Lung (tissue), 12 donors: Measurements from ENCODE around the gene ZNF771. TPM values are rescaled to one million over a fixed set of nuclear protein-coding genes. Genes with fewer than 3 reads are reported as not detected.
"Not testable (repeated sequence)": the region's sequence is repeated elsewhere in the genome, so short reads cannot be mapped to it uniquely, and the experiment has no call there.

Experiments
- ATAC-seq: fragments of 200-7000 bp; cut with Tn5 transposase; one replicate; pipeline ENCODE4 v1.9.1; 2020; ENCODE audit warnings: moderate number of reproducible peaks; ENCODE audit not compliant: insufficient read depth, low FRiP score
- DNase-seq, 3 donors: peaks; one replicate each; pipeline ENCODE4 v3.0.0-alpha.2; 2013 to 2017
- H3K27ac ChIP-seq, 2 donors: one replicate each; pipeline ENCODE4 v1.5.1; 2013; ENCODE audit warnings: mild to moderate bottlenecking in 2 of 2, moderate library complexity in 2 of 2, control low read depth in 1 of 2, inconsistent platforms in 1 of 2, low read depth in 1 of 2, low read length in 1 of 2
- H3K27me3 ChIP-seq, 3 donors: one replicate each; pipeline ENCODE4 v1.5.1; 2013; ENCODE audit warnings: low read length in 2 of 3; ENCODE audit not compliant: control insufficient read depth in 3 of 3, insufficient read depth in 3 of 3
- H3K36me3 ChIP-seq, 4 donors: one replicate each; pipeline ENCODE4 v1.5.1; 2013; ENCODE audit warnings: low read length in 4 of 4, mild to moderate bottlenecking in 1 of 4, moderate library complexity in 1 of 4; ENCODE audit not compliant: control insufficient read depth in 4 of 4, insufficient read depth in 4 of 4
- H3K4me1 ChIP-seq, 5 donors: one replicate each; pipeline ENCODE4 v1.5.1; 2013; ENCODE audit warnings: low read length in 5 of 5, mild to moderate bottlenecking in 2 of 5, moderate library complexity in 1 of 5; ENCODE audit not compliant: control insufficient read depth in 5 of 5, insufficient read depth in 5 of 5
- H3K4me3 ChIP-seq: one replicate; pipeline ENCODE4 v1.5.1; 2013; ENCODE audit warnings: mild to moderate bottlenecking, control low read depth, moderate library complexity
- H3K9ac ChIP-seq, 2 donors: one replicate each; pipeline ENCODE4 v1.5.1; 2013; ENCODE audit warnings: low read length in 2 of 2, control low read depth in 1 of 2; ENCODE audit not compliant: insufficient read depth in 1 of 2
- H3K9me3 ChIP-seq, 4 donors: one replicate each; pipeline ENCODE4 v1.5.1; 2013; ENCODE audit warnings: low read length in 3 of 4, mild to moderate bottlenecking in 1 of 4, moderate library complexity in 1 of 4; ENCODE audit not compliant: control insufficient read depth in 4 of 4, insufficient read depth in 3 of 4
- WGBS, 2 donors: extraction: QIAGEN DNeasy Blood & Tissue Kit; methylation state at CpG; one replicate each; pipeline ENCODE4 v1.1.7; 2013; 5-methylcytosine and 5-hydroxymethylcytosine counted together
- polyA plus RNA-seq, 2 donors: library from polyadenylated mRNA; stranded (reverse); fragments of 200-250 nt; gene quantifications; one replicate each; pipeline ENCODE4 v1.2.1, GENCODE V29; 2013
- total RNA-seq, 2 donors: library from RNA; depleted of rRNA in 1 of 2; stranded (reverse); fragments of >200 nt in 1 of 2; gene quantifications; one replicate each; pipeline ENCODE4 v1.2.1, GENCODE V29; 2014 to 2021
- TF ChIP-seq, protein P1 (sequence below): IDR thresholded peaks from 2 replicates; pipeline ENCODE4 v1.5.1; 2012; ENCODE audit warnings: mild to moderate bottlenecking; ENCODE audit errors: control extremely low read depth, extremely low read depth
- donor health status: control.
- donor health status: control.
- donor health status: Bipolar disorder and iron deficiency.
- donor health status: healthy.
- donor health status: DM: yes; HTN: yes; CAD: no.

ZNF771 gene
- total and polyA plus RNA-seq, 4 donors, result 3.0 to 7.2 (median 4.3) TPM

DNA sequence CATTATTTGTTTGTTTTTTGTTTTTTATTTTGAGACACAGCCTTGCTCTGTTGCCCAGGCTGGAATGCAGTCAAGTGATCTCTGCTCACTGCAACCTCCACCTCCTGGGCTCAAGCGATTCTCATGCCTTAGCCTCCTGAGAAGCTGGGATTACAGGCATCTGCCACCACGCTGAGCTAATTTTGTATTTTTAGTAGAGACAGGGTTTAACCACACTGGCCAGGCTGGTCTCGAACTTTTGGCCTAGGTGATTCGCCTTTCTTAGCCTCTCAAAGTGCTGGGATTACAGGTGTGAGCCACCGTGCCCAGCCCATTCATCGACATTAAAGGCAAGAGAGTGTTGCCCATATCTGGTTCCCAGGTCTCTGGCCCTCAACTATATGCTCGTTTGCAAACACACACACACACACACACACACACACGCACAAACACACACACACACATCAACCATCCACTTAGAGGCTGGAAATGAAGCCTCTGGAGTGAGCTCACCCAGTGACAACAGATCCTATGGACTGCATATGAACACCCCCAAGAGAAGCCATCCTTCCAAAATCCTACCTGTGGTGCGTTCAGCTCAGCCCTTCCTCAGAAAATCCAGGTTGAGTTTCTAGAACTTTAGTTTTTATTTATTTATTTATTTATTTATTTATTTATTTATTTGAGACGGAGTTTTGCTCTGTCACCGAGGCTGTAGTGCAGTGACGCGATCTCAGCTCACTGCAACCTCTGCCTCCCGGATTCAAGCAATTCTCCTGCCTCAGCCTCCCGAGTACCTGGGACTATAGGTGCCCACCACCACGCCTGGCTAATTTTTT, 50.5 kb downstream of the ZNF771 start:
- TF ChIP-seq, protein P1, sequence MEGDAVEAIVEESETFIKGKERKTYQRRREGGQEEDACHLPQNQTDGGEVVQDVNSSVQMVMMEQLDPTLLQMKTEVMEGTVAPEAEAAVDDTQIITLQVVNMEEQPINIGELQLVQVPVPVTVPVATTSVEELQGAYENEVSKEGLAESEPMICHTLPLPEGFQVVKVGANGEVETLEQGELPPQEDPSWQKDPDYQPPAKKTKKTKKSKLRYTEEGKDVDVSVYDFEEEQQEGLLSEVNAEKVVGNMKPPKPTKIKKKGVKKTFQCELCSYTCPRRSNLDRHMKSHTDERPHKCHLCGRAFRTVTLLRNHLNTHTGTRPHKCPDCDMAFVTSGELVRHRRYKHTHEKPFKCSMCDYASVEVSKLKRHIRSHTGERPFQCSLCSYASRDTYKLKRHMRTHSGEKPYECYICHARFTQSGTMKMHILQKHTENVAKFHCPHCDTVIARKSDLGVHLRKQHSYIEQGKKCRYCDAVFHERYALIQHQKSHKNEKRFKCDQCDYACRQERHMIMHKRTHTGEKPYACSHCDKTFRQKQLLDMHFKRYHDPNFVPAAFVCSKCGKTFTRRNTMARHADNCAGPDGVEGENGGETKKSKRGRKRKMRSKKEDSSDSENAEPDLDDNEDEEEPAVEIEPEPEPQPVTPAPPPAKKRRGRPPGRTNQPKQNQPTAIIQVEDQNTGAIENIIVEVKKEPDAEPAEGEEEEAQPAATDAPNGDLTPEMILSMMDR, result no peak
- H3K36me3 ChIP-seq, result no peaks in the 10 kb centered on the region
- H3K4me1 ChIP-seq, result no peaks in the 10 kb centered on the region
- no peaks in the 10 kb centered on the region for H3K27me3 ChIP-seq
- DNase-seq (no peak), ATAC-seq (no peak)
- WGBS, 2 donors, result 90 to 95% methylated on average over 16 of the region's 16 CpGs
- H3K27ac ChIP-seq, result no peak overlapping the region
- H3K9me3 ChIP-seq, result no peaks in the 10 kb centered on the region
- no peak overlapping the region for H3K9ac ChIP-seq
- no peak overlapping the region for H3K4me3 ChIP-seq

DNA sequence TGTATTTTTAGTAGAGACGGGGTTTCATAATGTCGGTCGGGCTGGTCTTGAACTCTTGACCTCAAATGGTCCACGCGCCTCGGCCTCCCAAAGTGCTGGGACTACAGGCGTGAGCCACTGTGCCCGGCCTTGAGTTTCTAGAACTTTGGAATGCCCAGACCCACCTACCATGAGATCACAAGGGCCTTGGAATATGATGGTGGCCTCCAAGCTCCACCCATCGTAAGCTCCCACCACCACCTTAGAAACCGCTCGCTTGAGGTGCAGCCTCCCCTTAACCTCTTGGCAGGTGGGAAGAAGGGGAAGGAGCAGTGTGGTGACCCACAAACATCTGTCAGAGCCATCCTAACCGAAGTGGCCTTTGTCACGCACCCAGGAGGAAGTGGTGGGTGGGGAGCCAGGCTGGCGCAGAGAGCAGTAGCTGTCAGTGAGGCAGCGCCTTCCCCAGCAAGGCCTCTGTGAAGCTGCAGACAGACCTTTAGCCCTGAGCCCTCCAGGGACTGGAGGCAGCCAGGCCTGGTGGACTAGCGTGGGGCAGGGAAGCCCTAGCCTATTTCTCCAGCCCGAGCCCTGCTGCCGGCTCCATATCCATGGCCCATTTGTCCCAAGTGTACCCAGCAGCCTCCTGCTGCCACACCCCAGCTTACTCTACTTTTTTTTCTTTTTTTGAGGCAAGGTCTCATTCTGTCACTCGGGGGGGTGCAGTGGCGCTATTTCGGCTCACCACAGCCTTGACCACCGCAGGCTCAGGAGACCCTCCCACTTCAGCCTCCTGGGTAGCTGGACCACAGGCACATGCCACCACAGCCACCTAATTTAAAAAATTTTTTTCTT, 51.4 kb downstream of the ZNF771 start:
- TF ChIP-seq, protein P1, result no peak
- Histone ChIP-seq H3K4me1 (no peaks in the 10 kb centered on the region), H3K36me3 (no peaks in the 10 kb centered on the region), H3K27me3 (no peaks in the 10 kb centered on the region), H3K9me3 (no peaks in the 10 kb centered on the region), H3K9ac (no peak overlapping the region), H3K27ac (no peak overlapping the region), H3K4me3 (no peak overlapping the region)
- DNase-seq (no peak), ATAC-seq (no peak)
- 38 to 59% methylated on average over 22 of the region's 22 CpGs for WGBS, 2 donors

DNA sequence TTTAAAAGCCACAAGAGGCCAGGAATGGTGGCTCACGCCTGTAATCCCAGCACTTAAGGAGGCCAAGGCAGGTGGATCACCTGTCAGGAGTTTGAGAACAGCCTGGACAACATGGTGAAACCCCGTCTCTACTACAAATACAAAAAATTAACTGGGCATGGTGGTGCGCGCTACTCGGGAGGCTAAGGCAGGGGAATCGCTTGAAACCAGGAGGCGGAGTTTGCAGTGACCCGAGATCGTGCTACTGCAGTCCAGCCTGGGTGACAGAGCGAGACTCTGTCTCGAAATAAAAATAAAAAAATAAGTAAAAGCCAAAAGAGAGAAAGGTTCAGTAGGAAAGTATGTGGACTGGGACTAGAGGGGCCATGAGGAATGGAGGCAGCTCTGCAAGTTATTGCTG, 52.0 kb downstream of the ZNF771 start:
- DNase-seq (no peak), ATAC-seq (no peak)
- Histone ChIP-seq H3K9me3 (no peaks in the 10 kb centered on the region), H3K27me3 (no peaks in the 10 kb centered on the region), H3K27ac (no peak overlapping the region), H3K4me1 (no peaks in the 10 kb centered on the region), H3K9ac (no peak overlapping the region), H3K4me3 (no peak overlapping the region), H3K36me3 (no peaks in the 10 kb centered on the region)
- 81 to 86% methylated on average over 11 of the region's 11 CpGs for WGBS, 2 donors
- TF ChIP-seq, protein P1, result no peak

DNA sequence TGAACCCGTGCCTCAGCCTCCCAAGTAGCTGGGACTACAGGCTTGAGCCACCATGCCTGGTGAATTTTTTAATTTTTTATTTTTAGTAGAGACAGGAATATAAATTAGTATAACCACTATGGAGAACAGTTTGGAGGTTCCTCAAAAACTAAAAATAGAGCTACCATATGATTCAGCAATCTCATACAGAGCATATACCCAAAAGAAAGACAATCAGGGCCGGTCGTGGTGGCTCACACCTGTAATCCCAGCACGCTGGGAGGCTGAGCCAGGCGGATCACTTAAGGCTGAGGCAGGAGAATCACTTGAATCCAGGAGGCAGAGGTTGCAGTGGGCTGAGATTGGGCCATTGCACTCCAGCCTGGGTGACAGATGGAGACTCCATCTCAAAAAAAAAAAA, 54.0 kb downstream of the ZNF771 start:
- WGBS, 2 donors, result 55 to 69% methylated on average over 5 of the region's 5 CpGs
- ATAC-seq, H3K9ac ChIP-seq, H3K36me3 ChIP-seq, H3K9me3 ChIP-seq, H3K4me1 ChIP-seq, H3K4me3 ChIP-seq, H3K27ac ChIP-seq, H3K27me3 ChIP-seq, DNase-seq: not testable (repeated sequence)
